Measurements from ENCODE around the gene TACC3.

The TACC3 gene

GRCh38 chr4:1777822-1778641, 56.7 kb downstream of the TACC3 start:
- TF ChIP-seq ZBTB7A (IDR thresholded peaks at IDR 0.05; ENCODE audit: low read depth) (peak; percentile 96), TEAD4 (IDR thresholded peaks at IDR 0.05) (peak; percentile 82), TCF12 (IDR thresholded peaks at IDR 0.05; ENCODE audit: low read depth) (no peak), MAX (IDR thresholded peaks at IDR 0.05) (no peak)

GRCh38 chr4:1778642-1779392, 57.5 kb downstream of the TACC3 start:
- TF ChIP-seq TEAD4 (IDR thresholded peaks at IDR 0.05) (no peak), TAF1 (IDR thresholded peaks at IDR 0.05; ENCODE audit: low read depth) (no peak), MAX (IDR thresholded peaks at IDR 0.05) (no peak), CREB1 (IDR thresholded peaks at IDR 0.05; ENCODE audit: low read depth) (no peak), CEBPB (IDR thresholded peaks at IDR 0.05) (no peak), EP300 (IDR thresholded peaks at IDR 0.05; ENCODE audit: borderline replicate concordance) (no peak), RAD21 (IDR thresholded peaks at IDR 0.05; ENCODE audit: low read depth) (no peak), FOXM1 (IDR thresholded peaks at IDR 0.05; ENCODE audit: borderline replicate concordance, low read depth) (no peak), EGR1 (IDR thresholded peaks at IDR 0.05) (no peak), REST (IDR thresholded peaks at IDR 0.05; ENCODE audit: low read depth) (no peak), USF1 (IDR thresholded peaks at IDR 0.05) (no peak), ZBTB7A (IDR thresholded peaks at IDR 0.05; ENCODE audit: low read depth) (no peak), YY1 (IDR thresholded peaks at IDR 0.05; ENCODE audit: low read depth) (no peak)

- TF ChIP-seq RAD21 (IDR thresholded peaks at IDR 0.05; ENCODE audit: low read depth) (no peak), USF1 (IDR thresholded peaks at IDR 0.05) (no peak), YY1 (IDR thresholded peaks at IDR 0.05; ENCODE audit: low read depth) (no peak), CEBPB (IDR thresholded peaks at IDR 0.05) (no peak), REST (IDR thresholded peaks at IDR 0.05; ENCODE audit: low read depth) (no peak), TEAD4 (IDR thresholded peaks at IDR 0.05) (no peak), FOXM1 (IDR thresholded peaks at IDR 0.05; ENCODE audit: borderline replicate concordance, low read depth) (no peak), EGR1 (IDR thresholded peaks at IDR 0.05) (no peak), NFIC (IDR thresholded peaks at IDR 0.05) (no peak), MAX (IDR thresholded peaks at IDR 0.05) (no peak)
Observed at GRCh38 chr4:1779588-1780382, 58.5 kb downstream of the TACC3 start.

- TF ChIP-seq USF1 (IDR thresholded peaks at IDR 0.05) (no peak), ZBTB7A (IDR thresholded peaks at IDR 0.05; ENCODE audit: low read depth) (no peak), MAX (IDR thresholded peaks at IDR 0.05) (no peak), NFIC (IDR thresholded peaks at IDR 0.05) (no peak), EP300 (IDR thresholded peaks at IDR 0.05; ENCODE audit: borderline replicate concordance) (no peak), YY1 (IDR thresholded peaks at IDR 0.05; ENCODE audit: low read depth) (no peak), CEBPB (IDR thresholded peaks at IDR 0.05) (no peak), EGR1 (IDR thresholded peaks at IDR 0.05) (no peak), RAD21 (IDR thresholded peaks at IDR 0.05; ENCODE audit: low read depth) (no peak)
Observed at GRCh38 chr4:1780435-1780834, 59.1 kb downstream of the TACC3 start.
